ENCODE results near the gene ZSCAN10.
"Not testable (repeated sequence)": the region's sequence is repeated elsewhere in the genome, so short reads cannot be mapped to it uniquely, and the experiment has no call there.

- not testable (repeated sequence) for TF ChIP-seq CTCF (IDR thresholded peaks at IDR 0.05 in 8 of 11, conservative IDR thresholded peaks at IDR 0.05 in 3 of 11); POLR2A (IDR thresholded peaks at IDR 0.05)
Observed at GRCh38 chr16:3072148-3072547, 26.9 kb downstream of the ZSCAN10 start.

All from spleen (tissue), 7 donors.